Neural progenitor cell (in vitro differentiated cells): ENCODE measurements around the gene STK4. TPM values are rescaled to one million over a fixed set of nuclear protein-coding genes. Genes with fewer than 3 reads are reported as not detected.

Experiments
- DNase-seq: peaks from one replicate; pipeline ENCODE4 v3.0.0-alpha.2; 2016; ENCODE audit warnings: low spot score
- H2AFZ ChIP-seq: fragments of 200-600 bp; sonication (generic); replicated peaks from 2 replicates; pipeline ENCODE4 v1.6.1; 2016; ENCODE audit warnings: antibody characterized with exemption
- H3F3A ChIP-seq: fragments of 200-600 bp; sonication (generic); 2 replicates; pipeline ENCODE4 v1.6.1; 2016; ENCODE audit warnings: antibody characterized with exemption, low read depth
- H3K27ac ChIP-seq: fragments of 200-600 bp; sonication (generic); 2 replicates; pipeline ENCODE4 v1.5.1; 2016; ENCODE audit warnings: mild to moderate bottlenecking
- H3K27me3 ChIP-seq: fragments of 200-600 bp; sonication (generic); 2 replicates; pipeline ENCODE4 v1.6.1; 2016; ENCODE audit warnings: mild to moderate bottlenecking, moderate library complexity
- H3K36me3 ChIP-seq: fragments of 200-600 bp; sonication (generic); 2 replicates; pipeline ENCODE4 v1.5.1; 2016
- H3K4me1 ChIP-seq: fragments of 200-600 bp; sonication (generic); 2 replicates; pipeline ENCODE4 v1.6.1; 2016; ENCODE audit warnings: mixed run types
- H3K4me2 ChIP-seq: fragments of 200-600 bp; sonication (generic); 2 replicates; pipeline ENCODE4 v1.6.1; 2016
- H3K4me3 ChIP-seq: fragments of 200-600 bp; sonication (generic); 2 replicates; pipeline ENCODE4 v1.5.1; 2016
- H3K79me2 ChIP-seq: fragments of 200-600 bp; sonication (generic); 2 replicates; pipeline ENCODE4 v1.6.1; 2016; ENCODE audit warnings: low read depth
- H3K9ac ChIP-seq: fragments of 200-600 bp; sonication (generic); 2 replicates; pipeline ENCODE4 v1.6.1; 2016
- H3K9me3 ChIP-seq: fragments of 200-600 bp; sonication (generic); 2 replicates; pipeline ENCODE4 v1.5.1; 2016; ENCODE audit warnings: low read depth
- H4K20me1 ChIP-seq: fragments of 200-600 bp; sonication (generic); 2 replicates; pipeline ENCODE4 v1.6.1; 2016; ENCODE audit warnings: low read depth
- H3K27ac Mint-ChIP-seq: 3 replicates; pipeline ENCODE4 v1.8.0; 2021; ENCODE audit warnings: mixed read lengths
- H3K27me3 Mint-ChIP-seq: 2 replicates; pipeline ENCODE4 v1.8.0; 2022; ENCODE audit warnings: low read depth, mild to moderate bottlenecking, inconsistent platforms, moderate library complexity, mixed read lengths; ENCODE audit not compliant: insufficient read depth
- H3K36me3 Mint-ChIP-seq: 3 replicates; pipeline ENCODE4 v1.8.0; 2021; ENCODE audit warnings: mixed read lengths
- H3K4me1 Mint-ChIP-seq: 3 replicates; pipeline ENCODE4 v1.8.0; 2021; ENCODE audit warnings: mixed read lengths
- H3K4me3 Mint-ChIP-seq: 3 replicates; pipeline ENCODE4 v1.8.0; 2021; ENCODE audit warnings: mild to moderate bottlenecking, moderate library complexity, mixed read lengths
- H3K9me3 Mint-ChIP-seq: 3 replicates; pipeline ENCODE4 v1.8.0; 2020; ENCODE audit warnings: mixed read lengths
- EZH2 ChIP-seq: fragments of 200-600 bp; sonication (generic); IDR thresholded peaks from 2 replicates; pipeline ENCODE4 v1.6.1; 2017; ENCODE audit warnings: antibody characterized with exemption, mild to moderate bottlenecking, moderate library complexity
- EZH2phosphoT487 ChIP-seq: fragments of 200-600 bp; sonication (generic); IDR thresholded peaks from 2 replicates; pipeline ENCODE4 v1.6.1; 2017; ENCODE audit warnings: antibody characterized with exemption
- total RNA-seq: library from RNA; depleted of rRNA; stranded (reverse); fragments of >200 nt; gene quantifications from 2 replicates; pipeline ENCODE4 v1.2.3, GENCODE V29; 2015; ENCODE audit warnings: low replicate concordance
- TF ChIP-seq, protein P1 (sequence below): fragments of 200-600 bp; sonication (generic); IDR thresholded peaks from 2 replicates; pipeline ENCODE4 v1.5.1; 2017; ENCODE audit warnings: antibody characterized with exemption, mild to moderate bottlenecking

STK4 gene
- total RNA-seq, 1 donor from 2014 or later, result 46.1 TPM

DNA sequence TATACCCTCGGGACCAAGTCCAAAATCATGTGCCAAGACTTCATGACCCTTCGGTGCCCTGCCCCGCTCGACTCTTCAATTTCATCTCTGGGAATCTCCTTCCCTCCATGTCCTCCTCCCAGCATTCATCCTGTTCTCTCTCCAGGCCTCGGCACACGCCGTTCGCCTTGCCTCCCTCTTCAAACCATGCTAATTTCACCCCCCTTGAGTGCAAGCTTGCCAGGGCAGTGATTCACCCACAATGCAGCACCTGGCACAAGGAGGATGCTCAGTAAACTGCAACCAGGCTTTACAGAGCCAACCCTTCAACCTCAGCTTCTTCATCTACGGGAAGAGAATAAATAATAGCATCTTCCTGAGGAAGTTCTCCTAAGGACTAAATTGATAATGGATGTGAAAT is 130.5 kb downstream of the STK4 start:
- Histone ChIP-seq H3K36me3 (no peaks in the 10 kb centered on the region), H3K27me3 (peaks cover 59% of the 10 kb centered on the region), H3K27ac (no peak overlapping the region), H4K20me1 (no peaks in the 10 kb centered on the region), H3K79me2 (no peaks in the 10 kb centered on the region), H3K4me3 (no peak overlapping the region), H2AFZ (no peak overlapping the region), H3K9me3 (no peaks in the 10 kb centered on the region), H3K4me1 (no peaks in the 10 kb centered on the region), H3K4me2 (no peak overlapping the region), H3K9ac (no peak overlapping the region), H3F3A (no peaks in the 10 kb centered on the region)
- Mint-ChIP-seq H3K9me3 (no peaks in the 10 kb centered on the region), H3K27ac (no peak overlapping the region), H3K27me3 (peaks cover 20% of the 10 kb centered on the region), H3K4me1 (peaks cover 4% of the 10 kb centered on the region), H3K4me3 (no peak overlapping the region), H3K36me3 (no peaks in the 10 kb centered on the region)
- DNase-seq, result no peak
- TF ChIP-seq EZH2phosphoT487, result no peak
- TF ChIP-seq, protein P1, sequence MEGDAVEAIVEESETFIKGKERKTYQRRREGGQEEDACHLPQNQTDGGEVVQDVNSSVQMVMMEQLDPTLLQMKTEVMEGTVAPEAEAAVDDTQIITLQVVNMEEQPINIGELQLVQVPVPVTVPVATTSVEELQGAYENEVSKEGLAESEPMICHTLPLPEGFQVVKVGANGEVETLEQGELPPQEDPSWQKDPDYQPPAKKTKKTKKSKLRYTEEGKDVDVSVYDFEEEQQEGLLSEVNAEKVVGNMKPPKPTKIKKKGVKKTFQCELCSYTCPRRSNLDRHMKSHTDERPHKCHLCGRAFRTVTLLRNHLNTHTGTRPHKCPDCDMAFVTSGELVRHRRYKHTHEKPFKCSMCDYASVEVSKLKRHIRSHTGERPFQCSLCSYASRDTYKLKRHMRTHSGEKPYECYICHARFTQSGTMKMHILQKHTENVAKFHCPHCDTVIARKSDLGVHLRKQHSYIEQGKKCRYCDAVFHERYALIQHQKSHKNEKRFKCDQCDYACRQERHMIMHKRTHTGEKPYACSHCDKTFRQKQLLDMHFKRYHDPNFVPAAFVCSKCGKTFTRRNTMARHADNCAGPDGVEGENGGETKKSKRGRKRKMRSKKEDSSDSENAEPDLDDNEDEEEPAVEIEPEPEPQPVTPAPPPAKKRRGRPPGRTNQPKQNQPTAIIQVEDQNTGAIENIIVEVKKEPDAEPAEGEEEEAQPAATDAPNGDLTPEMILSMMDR, result no peak
- TF ChIP-seq EZH2, result no peak

DNA sequence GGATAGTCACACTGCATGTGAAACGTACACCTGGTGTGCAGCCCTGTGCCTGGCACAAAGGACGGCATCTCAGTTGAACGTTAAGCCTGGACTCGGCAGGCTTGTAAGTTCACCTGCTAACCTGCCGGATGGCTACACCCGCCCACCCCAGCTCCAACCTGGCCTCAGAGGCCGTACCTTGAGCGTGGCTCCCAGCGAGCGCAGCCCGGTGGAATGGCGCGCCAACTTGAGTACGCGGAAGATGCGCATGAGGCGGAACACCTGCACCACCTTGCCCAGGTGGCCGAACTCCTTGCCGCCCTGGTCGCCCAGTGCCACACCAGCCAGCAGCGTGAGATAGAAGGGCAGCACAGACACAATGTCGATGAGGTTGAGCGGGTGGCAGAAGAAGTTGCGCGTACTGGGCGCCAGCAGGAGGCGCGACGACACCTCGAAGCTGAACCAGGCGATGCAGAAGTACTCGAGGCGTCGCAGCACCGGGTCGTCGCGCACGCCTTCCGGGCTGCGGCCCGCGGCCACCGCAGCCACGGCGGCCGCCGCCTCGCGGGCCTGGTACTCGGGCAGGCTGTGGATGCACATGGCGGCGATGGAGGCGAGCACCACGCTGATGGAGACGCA is 131.3 kb downstream of the STK4 start:
- Mint-ChIP-seq H3K27ac (no peak overlapping the region), H3K27me3 (peaks cover 20% of the 10 kb centered on the region), H3K9me3 (no peaks in the 10 kb centered on the region), H3K4me3 (no peak overlapping the region), H3K36me3 (no peaks in the 10 kb centered on the region), H3K4me1 (peaks cover 4% of the 10 kb centered on the region)
- Histone ChIP-seq H3K9ac (no peak overlapping the region), H3K9me3 (no peaks in the 10 kb centered on the region), H3K4me3 (no peak overlapping the region), H3K4me1 (no peaks in the 10 kb centered on the region), H3K27me3 (peaks cover 60% of the 10 kb centered on the region), H2AFZ (no peak overlapping the region), H3K27ac (no peak overlapping the region), H3F3A (no peaks in the 10 kb centered on the region), H3K79me2 (no peaks in the 10 kb centered on the region), H3K36me3 (no peaks in the 10 kb centered on the region), H3K4me2 (no peak overlapping the region), H4K20me1 (no peaks in the 10 kb centered on the region)
- TF ChIP-seq, protein P1, result no peak
- TF ChIP-seq EZH2phosphoT487 (no peak), EZH2 (no peak)
- no peak for DNase-seq

DNA sequence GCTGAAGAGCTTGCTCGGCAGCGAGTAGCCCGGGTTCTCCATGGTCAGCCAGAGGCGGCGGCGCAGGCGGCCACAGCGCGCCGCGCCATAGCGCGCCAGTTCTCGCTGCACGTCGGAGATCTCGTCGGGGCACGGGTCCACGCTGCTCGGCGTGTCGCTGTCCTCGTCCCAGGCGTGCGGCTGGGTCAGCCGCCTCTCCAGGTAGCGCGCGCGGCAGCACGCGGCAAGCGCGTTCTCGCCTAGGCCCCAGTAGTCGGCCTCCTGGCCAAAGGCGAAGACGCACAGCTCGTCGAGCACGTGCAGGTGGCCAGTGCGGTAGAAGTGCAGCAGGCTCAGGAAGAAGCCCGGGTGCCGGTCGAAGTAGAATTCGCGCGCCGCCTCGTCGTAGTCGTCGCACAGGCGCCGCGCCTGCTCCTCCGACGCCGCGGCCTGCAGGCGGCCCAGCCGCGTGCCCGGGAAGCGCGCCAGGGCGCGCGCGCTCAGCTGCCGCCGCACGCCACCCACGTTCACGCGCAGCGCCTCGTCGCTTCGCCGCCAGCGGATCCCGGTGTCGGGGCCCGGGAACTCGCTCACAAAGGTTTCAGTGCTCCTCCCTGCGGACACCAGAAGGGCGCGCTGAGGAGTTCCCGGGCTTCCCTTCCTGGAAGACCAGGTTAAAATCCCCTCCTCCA is 131.9 kb downstream of the STK4 start:
- TF ChIP-seq, protein P1, result peak; percentile 46
- no peak for TF ChIP-seq EZH2
- DNase-seq, result peak; percentile 75
- Mint-ChIP-seq H3K9me3 (no peaks in the 10 kb centered on the region), H3K27me3 (peaks cover 22% of the 10 kb centered on the region), H3K4me3 (no peak overlapping the region), H3K36me3 (no peaks in the 10 kb centered on the region), H3K27ac (no peak overlapping the region), H3K4me1 (peaks cover 4% of the 10 kb centered on the region)
- Histone ChIP-seq H2AFZ (no peak overlapping the region), H4K20me1 (no peaks in the 10 kb centered on the region), H3K79me2 (no peaks in the 10 kb centered on the region), H3K36me3 (no peaks in the 10 kb centered on the region), H3K4me3 (no peak overlapping the region), H3K27ac (no peak overlapping the region), H3K4me2 (peak overlapping the region; percentile 11), H3K4me1 (no peaks in the 10 kb centered on the region), H3K9me3 (no peaks in the 10 kb centered on the region), H3K27me3 (peaks cover 60% of the 10 kb centered on the region), H3K9ac (no peak overlapping the region), H3F3A (no peaks in the 10 kb centered on the region)
